GM12878 (cell line): ENCODE data around the gene STAG1. TPM values are rescaled to one million over a fixed set of nuclear protein-coding genes. Genes with fewer than 3 reads are reported as not detected.

Experiments
- ATAC-seq: fragments of 200-7000 bp; cut with Tn5 transposase; 3 replicates; pipeline ENCODE4 v1.9.1; 2020; ENCODE audit warnings: mild to moderate bottlenecking, moderate library complexity
- BruUV-seq: library from RNA; stranded (reverse); fragments of 400-500 nt; replicated peaks from 2 replicates; lab custom pipeline; 2021; lab: Mats Ljungman, UMichigan
- CTCF ChIA-PET: fragments of 300-600 bp; sonication (Branson Sonifier 250); formaldehyde crosslinking; extraction: SDS; loops from one replicate; lab custom pipeline; 2021; ENCODE audit warnings: inconsistent platforms; lab: Yijun Ruan, JAX
- POLR2A ChIA-PET: fragments of 350-600 bp; formaldehyde crosslinking; extraction: SDS; loops from one replicate; lab custom pipeline; 2021; ENCODE audit warnings: inconsistent platforms; lab: Charles Lee
- RAD21 ChIA-PET: fragments of 300-600 bp; sonication (Branson Sonifier 250); formaldehyde crosslinking; loops from one replicate; lab custom pipeline; 2023; ENCODE audit warnings: antibody characterized with exemption; ENCODE audit not compliant: unreplicated experiment; lab: Charles Lee
- SMC1A ChIA-PET: fragments of 300-600 bp; sonication (Branson Sonifier 250); formaldehyde crosslinking; loops from one replicate; lab custom pipeline; 2023; ENCODE audit not compliant: unreplicated experiment, uncharacterized antibody; lab: Charles Lee
- DNase-seq: peaks from one replicate; pipeline ENCODE4 v3.0.0-alpha.2; 2011; ENCODE audit warnings: low read depth, low spot score
- FAIRE-seq: peaks from 3 replicates; lab custom pipeline; 2011; peaks lifted over from hg19 to GRCh38; lab: Jason Lieb, UNC
- H2AFZ ChIP-seq: 2 replicates; pipeline ENCODE4 v1.6.0; 2011; ENCODE audit warnings: low read depth, low read length, control low read depth; ENCODE audit not compliant: control insufficient read depth
- H3K27ac ChIP-seq: 2 replicates; pipeline ENCODE4 v1.5.1; 2011; ENCODE audit warnings: control low read depth; ENCODE audit not compliant: control insufficient read depth, insufficient read depth
- H3K27me3 ChIP-seq, 2 experiments: replicated peaks in 1 of 2; 2 replicates each; pipeline versions ENCODE4 v1.6.0 to v1.6.1; 2011; ENCODE audit warnings: low read length in 1 of 2; ENCODE audit not compliant: control insufficient read depth in 2 of 2, insufficient read depth in 2 of 2
- H3K36me3 ChIP-seq, 2 experiments: 2 replicates each; pipeline ENCODE4 v1.5.1; 2011; ENCODE audit warnings: low read length in 1 of 2; ENCODE audit not compliant: control insufficient read depth in 2 of 2, insufficient read depth in 2 of 2
- H3K4me1 ChIP-seq: 2 replicates; pipeline ENCODE4 v1.6.1; 2011; ENCODE audit warnings: mild to moderate bottlenecking, low read length, moderate library complexity, mixed read lengths; ENCODE audit not compliant: control insufficient read depth, insufficient read depth
- H3K4me2 ChIP-seq: 2 replicates; pipeline ENCODE4 v1.6.0; 2011; ENCODE audit warnings: control low read depth; ENCODE audit not compliant: control insufficient read depth, insufficient read depth
- H3K4me3 ChIP-seq: fragments of 200-600 bp; sonication (generic); 2 replicates; pipeline ENCODE4 v1.5.1; 2016
- H3K79me2 ChIP-seq: 2 replicates; pipeline ENCODE4 v1.6.0; 2011; ENCODE audit warnings: low read length; ENCODE audit not compliant: control insufficient read depth, insufficient read depth
- H3K9ac ChIP-seq: 2 replicates; pipeline ENCODE4 v1.8.0; 2011; ENCODE audit warnings: low read length, control low read depth, mixed read lengths; ENCODE audit not compliant: control insufficient read depth, insufficient read depth
- H3K9me3 ChIP-seq: replicated peaks from 3 replicates; pipeline ENCODE4 v1.5.1; 2011; ENCODE audit warnings: mild to moderate bottlenecking, low read length; ENCODE audit not compliant: control insufficient read depth, insufficient read depth
- H4K20me1 ChIP-seq: 2 replicates; pipeline ENCODE4 v1.6.0; 2011; ENCODE audit not compliant: control insufficient read depth, insufficient read depth
- BRCA1 ChIP-seq: IDR thresholded peaks from 2 replicates; pipeline ENCODE4 v1.6.1; 2011; ENCODE audit warnings: low read depth, low read length, improper control_type of control experiment
- CBX3 ChIP-seq: fragments of 200-600 bp; sonication (generic); IDR thresholded peaks from 2 replicates; pipeline ENCODE4 v1.6.1; 2016; ENCODE audit warnings: low read depth, borderline replicate concordance
- CBX5 ChIP-seq: sonication (generic); IDR thresholded peaks from 2 replicates; pipeline ENCODE4 v1.6.1; 2016; ENCODE audit warnings: low read depth, moderate library complexity, mild to moderate bottlenecking, inconsistent platforms
- EED ChIP-seq: sonication (generic); IDR thresholded peaks from 2 replicates; pipeline ENCODE4 v1.6.1; 2016; ENCODE audit warnings: antibody characterized with exemption, low read depth
- ETV6 ChIP-seq, 2 experiments: fragments of 450-650 bp in 1 of 2; IDR thresholded peaks in 1 of 2; conservative IDR thresholded peaks in 1 of 2; 2 replicates each; pipeline ENCODE4 v1.6.1; 2014; ENCODE audit warnings: antibody characterized with exemption in 1 of 2, borderline replicate concordance in 1 of 2, low read depth in 1 of 2, mild to moderate bottlenecking in 1 of 2, moderate library complexity in 1 of 2
- HDGF ChIP-seq: fragments of 450-650 bp; IDR thresholded peaks from 2 replicates; pipeline ENCODE4 v1.6.1; 2016; ENCODE audit warnings: antibody characterized with exemption
- IRF4 ChIP-seq: IDR thresholded peaks from 2 replicates; pipeline ENCODE4 v1.6.1; 2011; ENCODE audit warnings: low read depth, low read length
- KLF5 ChIP-seq: fragments of 450-650 bp; IDR thresholded peaks from 2 replicates; pipeline ENCODE4 v1.6.1; 2014; ENCODE audit warnings: mild to moderate bottlenecking; ENCODE audit not compliant: partially characterized antibody
- MEF2A ChIP-seq: IDR thresholded peaks from 2 replicates; pipeline ENCODE4 v1.6.1; 2011; ENCODE audit warnings: low read depth, mild to moderate bottlenecking, low read length, moderate library complexity; ENCODE audit not compliant: insufficient read depth
- POU2F2 ChIP-seq: IDR thresholded peaks from 3 replicates; pipeline ENCODE4 v1.6.1; 2011; ENCODE audit warnings: low read depth, mild to moderate bottlenecking, low read length, borderline replicate concordance
- RB1 ChIP-seq: fragments of 450-650 bp; formaldehyde crosslinking; IDR thresholded peaks from 2 replicates; pipeline ENCODE4 v1.6.1; 2017; ENCODE audit warnings: mild to moderate bottlenecking, borderline replicate concordance
- ZBED1 ChIP-seq: IDR thresholded peaks from 2 replicates; pipeline ENCODE4 v1.6.1; 2016; ENCODE audit warnings: borderline replicate concordance
- ZNF622 ChIP-seq: fragments of 450-650 bp; IDR thresholded peaks from 2 replicates; pipeline ENCODE4 v1.6.1; 2017; ENCODE audit warnings: mild to moderate bottlenecking, inconsistent platforms
- WGBS: methylation state at CpG from one replicate; pipeline ENCODE4 v1.1.6; 2016; ENCODE audit warnings: low lambda C conversion rate; ENCODE audit not compliant: insufficient replicate concordance, insufficient coverage; ENCODE audit errors: missing lambda C conversion rate; 5-methylcytosine and 5-hydroxymethylcytosine counted together
- in situ Hi-C: fragments of 300-500 bp; cut with MboI; formaldehyde crosslinking; loops from 9 replicates; pipeline ENCODE4 v1.14.3; 2018; ENCODE audit warnings: mixed read lengths
- intact Hi-C: fragments of 100-400 bp; cut with micrococcal nuclease; formaldehyde crosslinking; loops from one replicate; pipeline ENCODE4 v1.14.2; 2022; ENCODE audit not compliant: unreplicated experiment
- polyA plus RNA-seq, 11 experiments: library from polyadenylated mRNA; depleted of rRNA in 4 of 11; unstranded in 6 of 11; stranded (reverse) in 5 of 11; fragments of >200 nt; fragmentation: Nextera tagmentation in 4 of 11; fragmentation: Illumina TruSeq in 1 of 11; extraction: Ambion mirVana in 4 of 11; extraction: Trizol in 1 of 11; gene quantifications; 1 replicate in 1 of 11; 2 replicates in 10 of 11; pipeline versions ENCODE4 v1.2.1 to v1.2.3, GENCODE V29; 2011 to 2016; ENCODE audit warnings: inconsistent platforms in 2 of 11, missing spikeins in 2 of 11, low read depth in 1 of 11
- total RNA-seq, 4 experiments: library from RNA; depleted of rRNA in 3 of 4; stranded (reverse); fragments of >200 nt in 3 of 4; fragmentation: Illumina TruSeq in 1 of 4; extraction: Trizol in 1 of 4; gene quantifications; 2 replicates each; pipeline versions ENCODE4 v1.2.1 to v1.2.3, GENCODE V29; 2013 to 2021
- TF ChIP-seq, protein P1 (sequence below): fragments of 450-650 bp; IDR thresholded peaks from 2 replicates; pipeline ENCODE4 v1.6.1; 2018; ENCODE audit warnings: mild to moderate bottlenecking, low read depth, moderate library complexity; ENCODE audit not compliant: partially characterized antibody
- TF ChIP-seq, protein P2 (sequence below): fragments of 450-650 bp; IDR thresholded peaks from 2 replicates; pipeline ENCODE4 v1.6.1; 2017; ENCODE audit warnings: low read depth, mild to moderate bottlenecking, moderate library complexity
- TF ChIP-seq, protein P3 (sequence below): IDR thresholded peaks from 2 replicates; pipeline ENCODE4 v1.6.1; 2012; ENCODE audit warnings: low read depth, low read length, improper control_type of control experiment

STAG1 gene
- total and polyA plus RNA-seq, 10 of the 15 experiments (the other 5 are each of a cell fraction or from before 2014, with no cell fraction given), result 4.4 to 30.1 (median 20.2) TPM

DNA sequence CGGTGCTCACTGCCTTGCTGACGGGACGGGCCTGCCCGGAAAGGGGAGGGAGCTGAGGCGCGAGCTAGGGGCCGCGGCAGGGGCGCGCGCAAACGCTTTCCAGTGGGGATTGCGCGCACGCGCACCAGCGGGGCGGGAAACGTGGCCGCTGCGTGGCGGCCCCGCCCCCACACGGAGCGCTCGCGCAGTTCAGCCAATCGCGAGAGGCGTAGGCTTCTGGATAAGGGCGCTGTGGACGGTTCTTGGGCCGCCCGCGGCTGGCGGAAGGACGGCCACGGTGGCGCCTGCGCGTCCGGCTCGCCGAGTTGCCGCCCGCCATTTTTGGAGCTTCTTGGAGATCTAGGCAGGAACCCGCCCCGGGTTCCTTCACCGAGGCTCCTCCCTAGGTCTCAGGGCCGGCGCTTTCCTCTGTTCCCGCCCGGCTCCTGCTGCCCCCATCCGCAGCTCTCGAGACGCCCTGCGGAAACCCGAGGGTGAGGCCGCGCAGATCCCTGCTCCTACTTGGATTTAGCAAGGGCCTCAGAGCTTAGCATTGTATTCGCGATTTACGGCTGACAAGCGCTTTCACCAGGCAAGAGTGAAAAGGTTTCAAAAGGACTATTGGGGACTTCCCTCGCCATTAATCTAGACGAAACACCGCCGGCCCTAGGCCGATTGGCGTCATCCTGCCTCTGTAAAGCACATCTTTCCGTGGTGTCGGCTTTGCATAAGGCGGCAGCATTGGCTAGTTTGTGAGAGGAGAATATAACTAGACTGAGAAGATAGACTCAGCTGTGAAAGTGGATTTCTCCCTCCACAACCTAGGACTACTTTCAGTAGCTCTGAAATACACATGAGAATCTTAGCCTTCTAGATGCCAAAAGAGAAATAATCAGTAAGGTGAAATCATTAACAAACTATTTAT, 496 bp upstream of the STAG1 start:
- peak overlapping the region; percentile 97 for H3K4me2 ChIP-seq
- ChIA-PET SMC1A (interaction anchor here (0.6 to 10.8 kb wide), 51 partner anchors 11 to 682 kb away, joined by 3 to 161 read pairs (median 5); partner anchors contain the start of genes NCK1 and PCCB), CTCF (interaction anchor here (0.6 to 9.8 kb wide), 94 partner anchors 10 to 1417 kb away, joined by 3 to 229 read pairs (median 4); partner anchors contain the start of genes MSL2, NCK1 and PCCB), RAD21 (interaction anchor here (0.6 to 8.7 kb wide), 91 partner anchors 8 to 684 kb away, joined by 3 to 200 read pairs (median 4); partner anchors contain the start of genes MSL2, NCK1 and PCCB), POLR2A (interaction anchor here (0.6 to 3.8 kb wide), 17 partner anchors 11 to 558 kb away, joined by 3 to 41 read pairs (median 5); partner anchors contain the start of genes MSL2, NCK1 and PCCB)
- no peaks in the 10 kb centered on the region for H4K20me1 ChIP-seq
- peak overlapping the region; percentile 88 for H3K9ac ChIP-seq
- intact Hi-C loops, result loop anchor here (1.0 to 5.0 kb wide), 7 partner anchors 110 to 677 kb away; partner anchors contain the start of genes MSL2 and NCK1
- WGBS, result under 1% methylated on average over 65 of the region's 73 CpGs
- BruUV-seq, result no TSS peak
- H3K9me3 ChIP-seq, result no peaks in the 10 kb centered on the region
- peak overlapping the region; percentile 63 for H3K4me3 ChIP-seq
- peak overlapping the region; percentile 75 for H2AFZ ChIP-seq
- no peaks in the 10 kb centered on the region for H3K27me3 ChIP-seq
- DNase-seq (peak; percentile 94), ATAC-seq (peak; percentile 90), FAIRE-seq (peak; percentile 88)
- in situ Hi-C loops, result loop anchor here (5.0 kb wide), 2 partner anchors 365 to 680 kb away; no protein-coding TSS in a partner anchor
- H3K36me3 ChIP-seq, result no peaks in the 10 kb centered on the region
- H3K79me2 ChIP-seq, result peaks cover 50% of the 10 kb centered on the region
- peaks cover 16% of the 10 kb centered on the region for H3K4me1 ChIP-seq
- peak overlapping the region; percentile 91 for H3K27ac ChIP-seq
- TF ChIP-seq MEF2A (0 out of 2 replicates have a peak, but pooled peaks have one; percentile 22), CBX3 (no peak), POU2F2 (peak; percentile 91; the same call in 2 of the 3 replicates), ETV6 (conservative IDR thresholded peaks at IDR 0.05 in 1 of 2, IDR thresholded peaks at IDR 0.05 in 1 of 2; ENCODE audit: borderline replicate concordance in 1 of 2, low read depth in 1 of 2) (no peak), ZNF622 (no peak), HDGF (no peak), BRCA1 (peak; percentile 49), RB1 (peak; percentile 98), CBX5 (peak; percentile 17; the same call in 1 of the 2 replicates), KLF5 (peak; percentile 71), ZBED1 (no peak), IRF4 (peak; percentile 9; the same call in 1 of the 2 replicates), EED (peak; percentile 55; the same call in 1 of the 2 replicates)
- TF ChIP-seq, protein P1, sequence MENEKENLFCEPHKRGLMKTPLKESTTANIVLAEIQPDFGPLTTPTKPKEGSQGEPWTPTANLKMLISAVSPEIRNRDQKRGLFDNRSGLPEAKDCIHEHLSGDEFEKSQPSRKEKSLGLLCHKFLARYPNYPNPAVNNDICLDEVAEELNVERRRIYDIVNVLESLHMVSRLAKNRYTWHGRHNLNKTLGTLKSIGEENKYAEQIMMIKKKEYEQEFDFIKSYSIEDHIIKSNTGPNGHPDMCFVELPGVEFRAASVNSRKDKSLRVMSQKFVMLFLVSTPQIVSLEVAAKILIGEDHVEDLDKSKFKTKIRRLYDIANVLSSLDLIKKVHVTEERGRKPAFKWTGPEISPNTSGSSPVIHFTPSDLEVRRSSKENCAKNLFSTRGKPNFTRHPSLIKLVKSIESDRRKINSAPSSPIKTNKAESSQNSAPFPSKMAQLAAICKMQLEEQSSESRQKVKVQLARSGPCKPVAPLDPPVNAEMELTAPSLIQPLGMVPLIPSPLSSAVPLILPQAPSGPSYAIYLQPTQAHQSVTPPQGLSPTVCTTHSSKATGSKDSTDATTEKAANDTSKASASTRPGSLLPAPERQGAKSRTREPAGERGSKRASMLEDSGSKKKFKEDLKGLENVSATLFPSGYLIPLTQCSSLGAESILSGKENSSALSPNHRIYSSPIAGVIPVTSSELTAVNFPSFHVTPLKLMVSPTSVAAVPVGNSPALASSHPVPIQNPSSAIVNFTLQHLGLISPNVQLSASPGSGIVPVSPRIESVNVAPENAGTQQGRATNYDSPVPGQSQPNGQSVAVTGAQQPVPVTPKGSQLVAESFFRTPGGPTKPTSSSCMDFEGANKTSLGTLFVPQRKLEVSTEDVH, result no peak
- TF ChIP-seq, protein P2, sequence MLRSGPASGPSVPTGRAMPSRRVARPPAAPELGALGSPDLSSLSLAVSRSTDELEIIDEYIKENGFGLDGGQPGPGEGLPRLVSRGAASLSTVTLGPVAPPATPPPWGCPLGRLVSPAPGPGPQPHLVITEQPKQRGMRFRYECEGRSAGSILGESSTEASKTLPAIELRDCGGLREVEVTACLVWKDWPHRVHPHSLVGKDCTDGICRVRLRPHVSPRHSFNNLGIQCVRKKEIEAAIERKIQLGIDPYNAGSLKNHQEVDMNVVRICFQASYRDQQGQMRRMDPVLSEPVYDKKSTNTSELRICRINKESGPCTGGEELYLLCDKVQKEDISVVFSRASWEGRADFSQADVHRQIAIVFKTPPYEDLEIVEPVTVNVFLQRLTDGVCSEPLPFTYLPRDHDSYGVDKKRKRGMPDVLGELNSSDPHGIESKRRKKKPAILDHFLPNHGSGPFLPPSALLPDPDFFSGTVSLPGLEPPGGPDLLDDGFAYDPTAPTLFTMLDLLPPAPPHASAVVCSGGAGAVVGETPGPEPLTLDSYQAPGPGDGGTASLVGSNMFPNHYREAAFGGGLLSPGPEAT, result 0 out of 2 replicates have a peak, but pooled peaks have one; percentile 55
- TF ChIP-seq, protein P3, sequence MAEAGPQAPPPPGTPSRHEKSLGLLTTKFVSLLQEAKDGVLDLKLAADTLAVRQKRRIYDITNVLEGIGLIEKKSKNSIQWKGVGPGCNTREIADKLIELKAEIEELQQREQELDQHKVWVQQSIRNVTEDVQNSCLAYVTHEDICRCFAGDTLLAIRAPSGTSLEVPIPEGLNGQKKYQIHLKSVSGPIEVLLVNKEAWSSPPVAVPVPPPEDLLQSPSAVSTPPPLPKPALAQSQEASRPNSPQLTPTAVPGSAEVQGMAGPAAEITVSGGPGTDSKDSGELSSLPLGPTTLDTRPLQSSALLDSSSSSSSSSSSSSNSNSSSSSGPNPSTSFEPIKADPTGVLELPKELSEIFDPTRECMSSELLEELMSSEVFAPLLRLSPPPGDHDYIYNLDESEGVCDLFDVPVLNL, result peak; percentile 87
